ENCODE data around the gene NDEL1.
"Not testable (repeated sequence)": the region's sequence is repeated elsewhere in the genome, so short reads cannot be mapped to it uniquely, and the experiment has no call there.

NDEL1 gene

GRCh38 chr17:8435245-8436168, at the start of gene NDEL1:
Gene NDEL1, plus strand, starts transcription at chr17:8435884. Its CDS starts 8,388 bp downstream, at chr17:8444272.
- DNase-seq, result peak; percentile 98

GRCh38 chr17:8386841-8387240, 48.8 kb upstream of the NDEL1 start:
- in situ Hi-C loops (cut with HindIII; ENCODE audit: low pct_ligation_motif_present, low pct_unique_long_range_greater_than_20kb, low sequenced_read_pairs), result no loop called here
- no peak for DNase-seq

More at GRCh38 chr17:8435245-8436168, at the start of gene NDEL1:
- in situ Hi-C loops (cut with HindIII; ENCODE audit: low pct_ligation_motif_present, low pct_unique_long_range_greater_than_20kb, low sequenced_read_pairs), result no loop called here

- in situ Hi-C loops (cut with HindIII; ENCODE audit: low pct_ligation_motif_present, low pct_unique_long_range_greater_than_20kb, low sequenced_read_pairs), result no loop called here
- no peak for DNase-seq
Observed at GRCh38 chr17:8387914-8388651, 47.6 kb upstream of the NDEL1 start.

- in situ Hi-C loops (cut with HindIII; ENCODE audit: low pct_ligation_motif_present, low pct_unique_long_range_greater_than_20kb, low sequenced_read_pairs), result no loop called here
- DNase-seq, result no peak
Observed at GRCh38 chr17:8391711-8392110, 44.0 kb upstream of the NDEL1 start.

- no peak for DNase-seq
Observed at GRCh38 chr17:8392274-8392673, 43.4 kb upstream of the NDEL1 start.

GRCh38 chr17:8392674-8393469, 42.8 kb upstream of the NDEL1 start:
- in situ Hi-C loops (cut with HindIII; ENCODE audit: low pct_ligation_motif_present, low pct_unique_long_range_greater_than_20kb, low sequenced_read_pairs), result no loop called here

More at GRCh38 chr17:8392274-8392673, 43.4 kb upstream of the NDEL1 start:
- in situ Hi-C loops (cut with HindIII; ENCODE audit: low pct_ligation_motif_present, low pct_unique_long_range_greater_than_20kb, low sequenced_read_pairs), result no loop called here

GRCh38 chr17:8393470-8394231, 42.0 kb upstream of the NDEL1 start:
- no peak for DNase-seq
- in situ Hi-C loops (cut with HindIII; ENCODE audit: low pct_ligation_motif_present, low pct_unique_long_range_greater_than_20kb, low sequenced_read_pairs), result no loop called here

More at GRCh38 chr17:8392674-8393469, 42.8 kb upstream of the NDEL1 start:
- DNase-seq, result no peak

- in situ Hi-C loops (cut with HindIII; ENCODE audit: low pct_ligation_motif_present, low pct_unique_long_range_greater_than_20kb, low sequenced_read_pairs); DNase-seq: not testable (repeated sequence)
Observed at GRCh38 chr17:8394497-8394896, 41.2 kb upstream of the NDEL1 start.

- DNase-seq, result no peak
- in situ Hi-C loops (cut with HindIII; ENCODE audit: low pct_ligation_motif_present, low pct_unique_long_range_greater_than_20kb, low sequenced_read_pairs), result no loop called here
Observed at GRCh38 chr17:8397636-8398035, 38.0 kb upstream of the NDEL1 start, which contains the start of gene RNF222. Gene RNF222, minus strand, starts transcription at chr17:8397827. Its CDS starts 4,366 bp downstream, at chr17:8393461.

- in situ Hi-C loops (cut with HindIII; ENCODE audit: low pct_ligation_motif_present, low pct_unique_long_range_greater_than_20kb, low sequenced_read_pairs), result no loop called here
- DNase-seq, result no peak
Observed at GRCh38 chr17:8398980-8399379, 36.7 kb upstream of the NDEL1 start.

GRCh38 chr17:8401107-8401506, 34.6 kb upstream of the NDEL1 start:
- in situ Hi-C loops (cut with HindIII; ENCODE audit: low pct_ligation_motif_present, low pct_unique_long_range_greater_than_20kb, low sequenced_read_pairs), result no loop called here
- no peak for DNase-seq

- in situ Hi-C loops (cut with HindIII; ENCODE audit: low pct_ligation_motif_present, low pct_unique_long_range_greater_than_20kb, low sequenced_read_pairs), result no loop called here
- DNase-seq, result no peak
Observed at GRCh38 chr17:8402921-8403536, 32.7 kb upstream of the NDEL1 start.

GRCh38 chr17:8405499-8406016, 30.1 kb upstream of the NDEL1 start:
- no peak for DNase-seq
- in situ Hi-C loops (cut with HindIII; ENCODE audit: low pct_ligation_motif_present, low pct_unique_long_range_greater_than_20kb, low sequenced_read_pairs), result no loop called here

GRCh38 chr17:8406174-8406573, 29.5 kb upstream of the NDEL1 start:
- in situ Hi-C loops (cut with HindIII; ENCODE audit: low pct_ligation_motif_present, low pct_unique_long_range_greater_than_20kb, low sequenced_read_pairs), result no loop called here
- DNase-seq, result no peak

- no peak for DNase-seq
- in situ Hi-C loops (cut with HindIII; ENCODE audit: low pct_ligation_motif_present, low pct_unique_long_range_greater_than_20kb, low sequenced_read_pairs), result no loop called here
Observed at GRCh38 chr17:8408371-8408770, 27.3 kb upstream of the NDEL1 start.

GRCh38 chr17:8409966-8410882, 25.5 kb upstream of the NDEL1 start:
- in situ Hi-C loops (cut with HindIII; ENCODE audit: low pct_ligation_motif_present, low pct_unique_long_range_greater_than_20kb, low sequenced_read_pairs), result no loop called here
- peak; percentile 89 for DNase-seq
